HG02759 (cell line): ENCODE measurements around the gene INTS1.

Source experiments
- ATAC-seq: cut with Tn5 transposase; IDR thresholded peaks from one replicate; pipeline ENCODE4 v1.9.1; 2021; ENCODE audit warnings: mild to moderate bottlenecking, moderate library complexity; ENCODE audit not compliant: unreplicated experiment

Gene INTS1

GRCh38 chr7:1489336-1489735 lies 14.9 kb downstream of the INTS1 start:
- ATAC-seq: no peak

- ATAC-seq: no peak
Observed at GRCh38 chr7:1488016-1488415, 16.2 kb downstream of the INTS1 start.

GRCh38 chr7:1487466-1487865 lies 16.7 kb downstream of the INTS1 start:
- ATAC-seq: no peak

GRCh38 chr7:1486571-1486970 lies 17.6 kb downstream of the INTS1 start:
- ATAC-seq: no peak

DNA sequence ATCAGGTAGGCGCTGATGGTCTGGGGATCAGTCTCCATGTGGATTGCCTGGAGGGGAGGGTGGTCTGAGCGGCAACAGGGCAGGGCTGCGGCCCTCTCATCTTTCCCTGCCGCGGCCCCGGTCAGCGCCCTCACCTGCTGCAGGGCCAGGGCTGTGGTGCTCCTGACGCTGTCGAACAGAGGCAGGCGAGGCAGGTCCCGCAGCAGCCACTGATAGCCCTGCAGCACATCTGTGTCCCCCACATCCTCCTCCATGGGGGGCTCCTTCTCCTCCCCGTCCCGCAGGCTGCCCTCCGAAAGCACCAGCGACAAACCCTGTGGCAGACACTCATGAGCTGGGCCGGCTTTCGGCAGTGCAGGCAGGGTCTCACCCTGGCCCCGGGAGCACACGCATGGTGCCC lies 19.0 kb downstream of the INTS1 start:
- ATAC-seq: no peak

- no peak for ATAC-seq
Observed at GRCh38 chr7:1484569-1484968, 19.6 kb downstream of the INTS1 start.

DNA sequence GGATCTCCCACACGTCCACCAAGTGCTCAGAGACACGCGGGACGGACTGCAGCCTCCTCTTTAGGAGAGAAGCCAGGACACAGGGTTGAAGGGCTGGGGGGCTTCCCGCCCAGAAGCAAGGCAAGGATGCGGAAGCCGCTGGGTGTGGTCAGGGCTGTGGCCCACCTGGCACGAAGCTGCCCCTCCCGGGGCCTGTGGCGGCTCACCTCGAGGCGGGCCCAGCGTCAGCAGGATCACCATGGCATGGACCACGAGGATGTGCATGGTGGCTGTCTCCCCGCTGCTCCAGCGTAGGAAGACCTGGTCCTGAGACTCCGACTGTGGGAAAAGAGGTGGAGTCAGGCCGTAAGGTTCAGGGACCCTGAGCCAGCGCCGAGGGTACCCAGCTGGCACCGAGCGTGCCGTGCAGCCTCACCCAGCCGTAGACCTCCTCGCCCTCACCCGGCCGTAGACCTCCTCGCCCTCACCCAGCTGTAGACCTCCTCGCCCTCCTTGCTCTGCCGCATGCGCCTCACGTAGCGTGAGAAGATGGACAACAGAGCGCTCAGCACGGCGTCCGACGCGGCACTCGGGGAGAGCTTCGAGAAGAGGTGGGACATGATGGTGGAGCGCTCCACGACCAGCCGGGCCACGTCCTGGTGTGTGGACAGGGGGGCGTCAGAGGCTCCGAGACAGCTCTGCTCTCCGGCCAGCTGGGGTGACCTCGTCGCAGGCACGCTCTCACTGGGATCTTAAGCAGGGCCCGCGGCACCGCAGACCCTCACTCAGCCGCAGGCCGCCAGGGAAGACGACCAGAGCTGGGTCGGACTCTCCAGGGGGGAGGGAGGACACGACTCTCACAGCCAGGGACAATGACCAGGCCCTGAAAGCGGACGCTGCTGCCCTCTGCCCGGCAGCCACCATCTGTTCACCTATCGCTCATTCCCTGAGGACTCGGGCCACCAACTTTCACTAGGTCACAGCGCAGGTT lies 20.4 kb downstream of the INTS1 start:
- ATAC-seq: no peak

DNA sequence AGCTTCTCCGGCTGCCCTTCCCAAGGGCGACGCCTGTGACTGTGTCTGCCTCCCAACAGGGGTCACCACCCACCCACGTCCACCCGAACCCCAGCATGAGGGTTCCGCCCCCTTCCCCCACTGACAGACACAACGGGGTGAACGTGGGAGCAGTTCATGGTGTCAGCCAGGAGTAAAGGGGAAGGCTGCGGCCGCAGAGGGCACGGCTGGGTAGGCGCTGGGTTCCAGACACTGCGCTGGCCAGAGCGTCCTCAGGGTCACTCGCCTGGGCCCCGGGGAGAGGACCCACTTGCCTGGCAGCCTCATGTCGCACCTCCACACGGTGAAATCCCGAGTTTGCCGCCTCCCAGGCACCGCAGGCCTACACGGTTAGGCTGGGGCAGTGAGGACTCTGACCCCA lies 21.1 kb downstream of the INTS1 start:
- no peak for ATAC-seq

DNA sequence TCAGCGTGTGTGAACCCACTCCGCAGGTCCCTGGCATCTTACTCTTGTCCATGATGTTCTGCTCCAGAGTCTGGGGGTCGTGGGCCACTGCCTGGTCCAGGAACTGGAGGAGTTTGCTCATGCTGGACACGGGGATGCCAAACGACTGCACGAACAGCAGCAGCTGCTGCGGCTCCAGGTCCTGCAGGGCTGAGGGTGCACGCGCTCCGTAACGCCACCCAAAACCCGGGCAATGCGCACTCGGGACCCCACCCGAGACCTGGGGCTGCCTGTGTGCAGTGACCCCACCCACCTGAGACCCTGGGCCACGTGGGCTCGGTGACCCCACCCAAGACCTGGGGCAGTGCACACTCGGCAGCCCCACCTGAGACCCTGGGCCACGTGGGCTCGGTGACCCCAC lies 22.9 kb downstream of the INTS1 start:
- ATAC-seq: no peak

DNA sequence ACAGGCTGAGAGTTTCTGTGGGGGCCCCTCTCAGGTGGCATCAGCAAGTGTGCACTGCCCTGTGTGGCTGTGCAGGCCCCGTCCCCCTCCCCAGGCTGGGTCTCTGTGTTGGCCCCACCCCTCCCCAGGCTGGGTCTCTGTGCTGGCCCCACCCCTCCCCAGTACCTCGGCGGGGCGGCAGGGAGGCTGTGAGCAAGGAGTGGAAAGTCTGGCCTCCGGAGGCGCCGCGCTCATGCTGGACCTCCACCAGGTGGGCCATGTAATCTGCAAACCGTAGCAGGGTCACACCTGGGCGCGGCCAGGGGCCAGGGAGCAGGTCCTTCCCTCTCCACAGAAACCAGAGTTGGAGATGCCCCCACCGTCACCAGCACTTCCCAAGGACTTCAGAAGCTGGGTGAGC lies 23.5 kb downstream of the INTS1 start:
- no peak for ATAC-seq

DNA sequence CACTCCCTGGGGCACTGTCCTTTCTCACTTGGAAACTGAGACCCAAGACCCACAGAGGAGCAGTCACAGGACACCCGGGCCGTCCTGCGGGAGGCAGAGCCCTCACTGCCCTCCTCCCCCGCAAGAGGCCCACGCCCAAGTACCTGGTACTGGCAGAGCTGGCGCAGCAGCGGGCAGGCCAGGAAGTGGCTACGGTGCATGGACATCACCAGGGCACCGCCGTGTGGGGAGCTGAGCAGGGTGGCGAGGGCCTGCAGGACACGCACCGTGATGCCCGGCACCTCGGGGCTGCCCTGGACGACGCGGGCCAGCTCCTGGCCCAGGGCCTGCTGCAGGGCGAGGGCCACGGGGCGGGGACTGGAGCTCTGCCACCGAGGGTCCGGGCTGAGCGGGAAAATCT lies 24.9 kb downstream of the INTS1 start:
- ATAC-seq: no peak

DNA sequence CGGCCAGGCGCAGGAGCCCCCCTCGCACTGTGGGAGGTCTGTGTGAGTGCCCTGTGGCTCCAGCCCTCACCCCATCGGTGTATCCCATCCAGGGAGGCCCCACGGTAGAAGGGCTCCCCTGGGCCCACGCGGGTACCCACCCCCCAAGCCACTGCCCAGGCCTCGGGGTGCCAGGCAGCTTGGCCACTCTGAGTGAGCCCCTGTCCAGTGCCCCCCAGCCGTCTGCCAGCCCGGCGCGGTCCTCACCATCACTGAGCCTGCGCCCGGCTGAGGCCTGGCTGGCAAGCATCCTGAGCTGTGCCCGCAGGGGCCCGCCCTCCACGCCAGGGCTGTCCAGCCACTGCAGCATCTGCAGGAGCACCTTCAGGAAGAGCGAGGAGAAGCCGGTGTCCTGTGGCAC lies 25.7 kb downstream of the INTS1 start:
- ATAC-seq: no peak

DNA sequence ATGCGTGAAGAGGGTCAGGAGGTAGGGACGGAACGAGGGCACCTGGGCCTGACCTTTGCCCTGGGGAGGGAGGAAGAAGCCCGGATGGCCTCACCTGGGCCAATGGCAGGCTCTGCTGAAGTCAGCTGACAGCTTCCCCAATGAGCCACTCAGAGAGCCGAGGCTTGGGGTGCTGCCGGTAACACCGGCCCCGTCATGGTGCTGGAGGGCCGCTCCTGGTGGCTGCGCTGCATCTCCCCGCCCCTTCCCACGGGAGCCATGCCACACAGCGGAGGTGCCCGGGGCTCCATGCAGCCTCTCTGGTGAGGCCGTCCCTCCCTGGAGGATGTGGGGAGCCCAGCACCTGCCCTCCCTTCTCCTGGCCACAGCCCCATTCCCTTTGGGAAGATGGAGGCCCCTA lies 27.3 kb downstream of the INTS1 start:
- ATAC-seq: no peak

- no peak for ATAC-seq
Observed at GRCh38 chr7:1475991-1476390, 28.2 kb downstream of the INTS1 start.

DNA sequence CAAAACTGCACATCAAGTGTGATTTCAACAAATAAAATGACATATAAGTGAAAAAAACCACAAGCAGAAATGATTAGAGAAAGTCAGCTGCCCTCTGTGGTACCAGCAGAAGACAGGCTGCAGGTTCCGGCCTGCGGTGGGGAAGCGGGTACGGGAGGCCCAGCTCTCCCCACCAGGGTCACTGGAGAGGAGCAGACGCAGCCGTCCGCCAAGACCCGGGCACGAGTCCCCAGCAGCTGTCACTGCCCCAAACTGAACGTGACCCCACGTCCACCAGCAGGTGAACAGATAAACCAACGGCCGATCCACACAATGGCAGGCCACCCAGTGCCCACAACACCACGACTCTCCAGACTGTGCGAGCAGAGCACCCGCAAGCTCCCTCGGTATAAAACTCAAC lies 28.8 kb downstream of the INTS1 start:
- no peak for ATAC-seq

GRCh38 chr7:1474736-1475135 lies 29.5 kb downstream of the INTS1 start:
- ATAC-seq: no peak

GRCh38 chr7:1473864-1474512 lies 30.2 kb downstream of the INTS1 start:
- ATAC-seq: no peak

GRCh38 chr7:1470901-1471300 lies 33.3 kb downstream of the INTS1 start:
- no peak for ATAC-seq

- no peak for ATAC-seq
Observed at GRCh38 chr7:1468643-1469298, 35.4 kb downstream of the INTS1 start.

DNA sequence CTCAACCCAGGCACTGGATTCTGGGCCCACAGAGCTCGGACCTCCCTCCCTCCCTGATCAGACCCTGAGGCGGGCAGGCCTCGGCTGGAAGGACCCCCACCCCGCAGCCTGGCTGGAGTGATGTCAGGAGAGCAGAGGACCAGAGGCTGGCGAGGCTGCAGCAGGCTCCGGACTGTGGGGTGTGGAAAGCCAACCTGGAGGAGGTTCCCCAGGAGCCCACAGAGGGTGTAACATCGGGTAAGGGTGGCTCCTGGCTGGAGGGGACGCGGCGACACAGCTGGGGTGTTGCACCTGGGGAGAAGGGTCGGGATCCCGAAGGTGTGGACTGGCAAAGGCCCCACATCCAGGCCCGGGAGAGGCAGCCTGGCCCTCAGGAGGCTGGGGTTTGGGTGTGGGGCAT lies 36.0 kb downstream of the INTS1 start:
- ATAC-seq: no peak

DNA sequence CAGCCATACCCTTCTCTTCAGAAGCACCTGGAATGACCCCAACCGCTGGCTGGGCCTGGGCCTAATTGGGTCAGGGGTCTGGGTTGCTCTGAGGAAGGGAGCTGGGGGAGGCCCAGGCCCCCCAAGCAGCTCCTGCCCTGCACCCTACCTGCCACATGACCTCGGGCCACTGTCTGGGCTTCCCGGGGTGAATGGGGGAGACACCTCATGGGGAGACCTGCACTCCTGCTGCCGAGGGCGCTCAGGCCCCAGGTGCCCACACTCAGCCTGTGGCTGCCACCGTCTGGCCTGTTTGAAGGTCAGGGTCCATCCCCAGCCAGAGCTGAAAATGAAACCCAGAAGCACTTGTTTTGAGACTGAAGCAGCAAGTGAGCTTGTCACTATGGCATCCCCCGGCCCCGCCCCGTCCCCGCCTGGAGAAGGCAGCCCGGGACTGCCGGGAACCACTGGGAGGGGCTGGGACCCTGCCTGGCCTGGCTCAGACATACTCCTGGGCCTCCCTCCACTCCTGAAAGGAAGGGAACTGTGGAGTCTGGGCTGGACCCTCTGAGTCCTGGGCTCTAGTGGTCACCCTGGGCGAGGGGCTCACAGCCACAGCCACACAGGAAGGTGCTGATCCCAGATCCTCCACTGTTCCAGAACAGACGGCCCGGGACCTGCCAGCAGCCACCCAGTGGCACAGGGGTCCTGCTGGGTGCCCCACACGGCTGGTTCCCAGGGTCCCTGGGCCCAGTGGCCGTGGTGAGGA lies 37.5 kb downstream of the INTS1 start:
- ATAC-seq: no peak
